ENCODE measurements around the gene SRPK2.
"Not testable (repeated sequence)": the region's sequence is repeated elsewhere in the genome, so short reads cannot be mapped to it uniquely, and the experiment has no call there.

Gene SRPK2

DNA sequence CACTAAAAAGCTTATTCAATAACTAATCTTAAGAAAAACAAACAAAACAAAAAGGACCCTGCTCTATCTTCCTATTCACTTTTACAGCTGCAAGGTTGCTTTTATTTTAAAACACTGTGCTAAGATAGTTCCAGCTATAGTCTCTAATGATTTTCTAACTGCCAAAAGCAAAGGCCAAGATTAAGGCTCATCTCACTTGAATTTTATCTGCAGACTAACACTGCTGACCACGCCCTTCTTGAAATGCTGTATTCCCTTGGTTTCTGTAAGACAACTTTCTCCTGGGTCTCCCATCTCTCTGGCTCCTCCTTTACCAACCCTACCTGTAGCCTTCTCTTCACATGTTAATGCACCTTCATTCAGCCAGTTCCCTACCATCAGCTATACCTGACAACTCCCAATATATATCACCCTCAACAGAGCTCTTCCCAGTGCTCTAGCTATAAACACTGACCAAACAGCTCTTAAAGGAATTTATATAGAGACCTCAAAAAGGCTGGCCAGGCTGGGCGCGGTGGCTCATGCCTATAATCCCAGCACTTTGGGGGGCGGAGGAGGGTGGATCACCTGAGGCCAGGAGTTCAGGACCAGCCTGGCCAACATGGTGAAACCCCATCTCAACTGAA lies 11.7 kb downstream of the SRPK2 start:
- DNase-seq (ENCODE audit: low read depth), result no peak

DNA sequence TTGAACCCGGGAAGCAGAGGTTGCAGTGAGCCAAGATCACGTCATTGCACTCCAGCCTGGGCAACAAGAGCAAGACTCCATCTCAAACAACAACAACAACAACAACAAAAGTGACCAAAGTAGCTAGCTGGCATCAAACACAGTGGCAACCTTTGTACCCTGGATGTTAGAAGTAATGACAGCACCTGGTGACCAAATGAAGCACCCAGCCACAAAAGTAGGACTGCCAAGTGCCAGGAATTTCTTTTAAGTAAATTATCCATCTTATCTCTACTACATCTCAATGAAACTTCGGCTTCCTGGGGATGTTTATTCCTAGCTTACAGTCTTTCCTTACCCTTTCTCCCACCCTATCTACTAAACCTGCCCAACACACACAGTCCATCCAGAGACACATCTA lies 18.8 kb downstream of the SRPK2 start:
- no peak for DNase-seq (ENCODE audit: low read depth)

DNA sequence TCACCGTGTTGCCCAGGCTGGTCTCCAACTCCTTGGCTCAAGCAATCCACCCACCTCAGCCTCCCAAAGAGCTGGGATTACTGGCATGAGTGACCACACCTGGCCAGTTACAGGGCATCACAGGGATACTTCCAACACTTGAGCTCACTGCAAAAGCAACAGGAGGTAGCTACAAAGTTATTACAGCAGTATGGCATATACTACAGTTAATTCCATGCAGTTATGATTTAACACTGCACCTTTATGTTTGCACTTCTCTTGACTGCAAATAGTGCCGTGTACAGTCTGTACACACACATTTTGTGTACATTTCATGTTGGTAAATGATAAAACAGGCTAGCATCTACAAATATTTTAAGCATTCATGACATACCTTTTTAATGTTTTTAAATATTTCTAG lies 21.3 kb downstream of the SRPK2 start:
- DNase-seq (ENCODE audit: low read depth), result no peak

DNA sequence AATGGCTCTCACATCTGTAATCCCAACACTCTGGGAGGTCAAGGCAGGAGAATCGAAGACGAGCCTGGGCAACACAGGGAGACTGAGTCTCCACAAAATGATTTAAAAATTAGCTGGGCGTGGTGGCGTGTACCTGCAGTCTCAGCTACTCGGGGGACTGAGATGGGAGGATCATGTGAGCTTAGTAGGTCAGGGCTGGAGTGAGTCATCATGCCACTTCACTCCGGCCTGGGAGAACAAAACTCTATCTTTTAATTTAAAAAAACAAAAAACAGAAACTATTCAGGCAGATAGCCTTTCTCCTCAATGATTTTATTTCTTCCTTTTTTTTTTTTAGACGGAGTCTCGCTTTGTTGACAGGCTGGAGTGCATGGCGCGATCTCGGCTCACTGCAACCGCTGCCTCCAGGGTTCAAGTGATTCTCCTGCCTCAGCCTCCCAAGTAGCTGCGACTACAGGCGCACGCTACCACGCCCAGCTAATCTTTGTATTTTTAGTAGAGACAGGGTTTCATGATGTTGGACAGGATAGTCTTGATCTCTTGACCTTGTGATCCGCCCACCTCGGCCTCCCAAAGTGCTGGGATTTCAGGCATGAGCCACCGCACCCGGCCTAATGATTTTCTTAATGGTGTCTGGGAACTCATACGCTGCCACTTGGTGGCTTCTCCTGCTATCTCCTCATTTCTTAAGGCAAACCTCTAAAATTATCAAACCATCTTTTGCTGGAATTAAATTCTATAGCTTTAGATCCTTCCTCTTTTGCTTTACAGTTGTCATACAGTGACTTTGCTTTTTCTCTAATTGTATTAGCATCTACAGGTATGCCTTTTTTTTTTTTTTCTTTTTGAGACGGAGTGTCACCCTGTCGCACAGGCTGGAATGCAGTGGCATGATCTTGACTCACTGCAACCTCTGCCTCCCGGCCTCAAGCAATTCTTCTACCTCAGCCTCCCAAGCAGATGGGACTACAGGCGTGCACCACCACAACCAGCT lies 22.9 kb downstream of the SRPK2 start:
- peak; percentile 23 for DNase-seq (ENCODE audit: low read depth)

DNA sequence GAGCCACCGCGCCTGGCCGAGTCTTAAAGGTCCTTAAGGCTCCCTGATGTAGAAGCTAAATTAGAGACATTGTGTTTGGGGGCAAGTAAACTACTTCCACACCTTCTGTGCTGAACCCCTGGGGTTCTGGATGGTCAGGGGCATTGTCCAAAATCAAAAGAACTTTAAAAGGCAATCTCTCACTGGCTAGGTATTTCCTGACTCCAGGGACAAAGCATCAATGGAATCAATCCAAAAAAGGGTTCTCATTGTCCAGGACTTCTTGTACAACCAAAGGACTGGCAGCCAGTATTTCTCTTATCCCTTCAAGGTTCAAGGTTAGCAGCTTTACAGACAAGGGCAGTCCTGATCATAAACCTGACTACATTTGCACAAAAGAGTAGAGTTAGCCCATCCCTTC lies 24.0 kb downstream of the SRPK2 start:
- DNase-seq (ENCODE audit: low read depth), result no peak

DNA sequence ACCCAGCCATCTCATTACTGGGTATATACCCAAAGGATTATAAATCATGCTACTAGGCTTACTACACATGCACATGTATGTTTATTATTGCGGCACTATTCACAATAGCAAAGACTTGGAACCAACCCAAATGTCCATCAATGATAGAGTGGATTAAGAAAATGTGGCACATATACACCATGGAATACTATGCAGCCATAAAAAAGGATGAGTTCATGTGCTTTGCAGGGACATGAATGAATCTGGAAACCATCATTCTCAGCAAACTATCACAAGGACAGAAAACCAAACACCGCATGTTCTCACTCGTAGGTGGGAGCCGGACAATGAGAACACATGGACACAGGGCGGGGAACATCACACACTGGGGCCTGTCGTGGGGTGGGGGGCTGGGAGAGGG lies 25.1 kb downstream of the SRPK2 start:
- not testable (repeated sequence) for DNase-seq (ENCODE audit: low read depth)

DNA sequence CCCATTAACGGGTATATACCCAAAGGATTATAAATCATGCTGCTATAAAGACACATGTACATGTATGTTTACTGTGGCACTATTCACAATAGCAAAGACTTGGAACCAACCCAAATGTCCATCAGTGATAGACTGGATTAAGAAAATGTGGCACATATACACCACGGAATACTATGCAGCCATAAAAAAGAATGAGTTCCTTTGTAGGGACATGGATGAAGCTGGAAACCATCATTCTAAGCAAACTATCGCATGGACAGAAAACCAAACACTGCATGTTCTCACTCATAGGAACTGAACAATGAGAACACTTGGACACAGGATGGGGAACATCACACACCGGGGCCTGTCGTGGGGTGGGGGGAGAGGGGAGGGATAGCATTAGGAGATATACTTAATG lies 26.0 kb downstream of the SRPK2 start:
- not testable (repeated sequence) for DNase-seq (ENCODE audit: low read depth)

DNA sequence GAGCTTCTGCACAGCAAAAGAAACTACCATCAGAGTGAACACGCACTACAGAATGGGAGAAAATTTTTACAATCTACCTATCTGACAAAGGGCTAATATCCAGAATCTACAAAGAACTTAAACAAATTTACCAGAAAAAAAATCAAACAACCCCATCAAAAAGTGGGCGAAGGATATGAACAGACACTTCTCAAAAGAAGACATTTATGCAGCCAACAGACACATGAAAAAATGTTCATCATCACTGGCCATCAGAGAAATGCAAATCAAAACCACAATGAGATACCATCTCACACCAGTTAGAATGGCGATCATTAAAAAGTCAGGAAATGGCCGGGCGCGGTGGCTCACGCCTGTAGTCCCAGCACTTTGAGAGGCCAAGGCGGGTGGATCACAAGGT lies 26.7 kb downstream of the SRPK2 start:
- DNase-seq (ENCODE audit: low read depth), result not testable (repeated sequence)

DNA sequence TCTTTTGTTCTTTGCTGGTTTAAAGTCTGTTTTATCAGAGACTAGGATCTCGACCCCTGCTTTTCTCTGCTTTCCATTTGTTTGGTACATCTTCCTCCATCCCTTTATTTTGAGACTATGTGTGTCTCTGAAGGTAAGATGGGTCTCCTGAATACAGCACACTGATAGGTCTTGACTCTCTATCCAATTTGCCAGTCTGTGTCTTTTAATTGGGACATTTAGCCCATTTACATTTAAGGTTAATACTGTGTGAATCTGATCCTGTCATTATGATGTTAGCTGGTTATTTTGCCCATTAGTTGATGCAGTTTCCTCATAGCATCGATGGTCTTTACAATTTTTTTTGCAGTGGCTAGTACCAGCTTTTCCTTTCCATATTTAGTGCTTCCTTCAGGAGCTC lies 28.6 kb downstream of the SRPK2 start:
- DNase-seq (ENCODE audit: low read depth), result not testable (repeated sequence)

DNA sequence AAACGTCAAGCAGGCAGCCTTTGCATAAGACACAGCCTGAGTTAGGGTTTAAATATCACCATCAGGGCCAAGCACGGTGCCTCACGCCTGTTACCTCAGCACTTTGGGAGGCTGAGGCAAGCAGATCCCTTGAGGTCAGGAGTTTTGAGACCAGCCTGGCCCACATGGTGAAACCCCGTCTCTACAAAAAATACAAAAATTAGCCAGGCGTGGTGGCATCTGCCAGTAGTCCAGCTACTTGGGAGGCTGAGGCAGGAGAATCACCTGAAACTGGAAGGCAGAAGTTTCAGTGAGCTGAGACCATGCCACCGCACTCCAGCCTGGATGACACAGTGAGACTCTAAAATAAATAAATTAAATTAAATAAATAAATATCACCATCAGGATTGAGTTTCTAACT lies 33.0 kb downstream of the SRPK2 start:
- no peak for DNase-seq (ENCODE audit: low read depth)

DNA sequence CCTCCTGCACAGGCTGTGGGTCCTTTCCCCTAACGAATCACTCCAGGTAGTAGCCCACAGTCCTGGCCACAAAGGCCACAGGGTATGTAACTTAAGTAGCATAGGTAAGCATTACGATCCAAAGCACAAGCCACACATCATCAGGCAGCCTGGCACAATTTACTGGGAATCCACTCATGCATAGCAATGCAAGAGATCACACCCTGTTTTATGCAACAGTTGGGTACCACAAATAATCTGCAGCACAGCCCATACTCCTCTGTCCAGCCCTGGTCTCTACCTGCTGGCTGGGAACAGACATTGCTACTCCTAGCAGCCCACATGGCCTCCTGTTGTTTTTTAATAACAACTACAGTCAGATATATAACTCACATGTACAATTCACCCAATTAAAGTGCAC lies 34.3 kb downstream of the SRPK2 start:
- DNase-seq (ENCODE audit: low read depth), result no peak

DNA sequence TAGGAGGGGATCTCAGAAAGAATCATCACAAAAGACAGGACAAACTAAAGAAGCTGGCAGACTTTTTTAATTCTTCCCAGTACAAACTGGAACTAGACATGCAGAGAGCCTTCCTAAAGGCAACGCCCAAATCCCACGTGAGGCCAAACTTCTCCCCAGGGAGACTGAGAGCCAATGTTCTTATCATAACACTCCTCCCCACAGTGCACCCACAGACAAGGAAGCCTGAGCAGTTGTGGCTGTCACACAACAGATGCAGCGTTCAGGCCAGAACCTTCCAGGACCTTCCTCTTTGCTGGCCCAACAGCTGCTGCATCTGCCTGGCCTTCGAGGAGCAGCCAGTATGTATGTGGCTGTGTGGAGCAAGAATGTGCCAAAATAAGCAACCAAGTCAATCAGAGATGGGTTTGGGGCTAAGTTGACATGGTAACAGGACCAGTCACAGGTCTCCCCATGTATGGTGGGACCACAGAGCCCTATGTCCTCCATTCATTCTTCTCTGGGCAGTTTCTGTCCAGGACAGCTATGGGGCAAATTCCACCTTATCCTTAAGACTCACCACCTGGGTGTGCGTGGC lies 34.9 kb downstream of the SRPK2 start:
- no peak for DNase-seq (ENCODE audit: low read depth)

DNA sequence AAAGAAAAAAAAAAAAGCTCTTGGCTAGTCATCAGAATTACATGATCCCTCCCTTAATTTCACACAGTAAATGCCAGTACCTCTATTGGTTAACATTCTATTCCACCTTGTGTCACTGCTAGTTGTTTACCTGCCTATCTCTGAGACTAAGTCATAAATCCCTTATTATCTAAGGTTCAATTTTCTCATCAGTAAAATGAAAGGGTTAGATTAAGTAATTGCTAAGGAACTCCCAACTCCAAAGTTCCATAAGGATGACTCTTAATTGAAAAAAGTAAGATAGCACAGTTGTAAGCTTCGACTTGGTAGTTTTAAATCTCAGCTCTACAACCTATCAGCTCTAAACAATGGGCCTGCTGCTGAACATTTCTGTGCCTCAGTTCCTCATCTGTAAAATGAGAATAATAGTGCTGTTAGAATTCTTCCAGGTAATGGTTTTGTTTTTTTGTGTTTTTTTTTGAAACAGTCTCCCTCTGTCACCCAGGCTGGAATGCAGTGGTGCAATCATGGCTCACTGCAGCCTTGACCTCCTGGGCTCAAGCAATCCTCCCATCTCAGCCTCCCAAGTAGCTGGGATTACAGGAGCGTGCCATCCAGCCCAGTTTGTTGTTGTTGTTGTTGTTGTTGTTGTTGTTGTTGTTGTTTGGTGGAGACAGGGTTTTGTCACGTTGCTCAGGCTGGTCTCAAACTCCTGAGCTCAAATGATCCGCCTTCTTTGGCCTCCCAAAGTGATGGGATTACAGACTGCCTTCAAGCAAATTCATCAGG lies 35.6 kb downstream of the SRPK2 start:
- peak; percentile 46 for DNase-seq (ENCODE audit: low read depth)

DNA sequence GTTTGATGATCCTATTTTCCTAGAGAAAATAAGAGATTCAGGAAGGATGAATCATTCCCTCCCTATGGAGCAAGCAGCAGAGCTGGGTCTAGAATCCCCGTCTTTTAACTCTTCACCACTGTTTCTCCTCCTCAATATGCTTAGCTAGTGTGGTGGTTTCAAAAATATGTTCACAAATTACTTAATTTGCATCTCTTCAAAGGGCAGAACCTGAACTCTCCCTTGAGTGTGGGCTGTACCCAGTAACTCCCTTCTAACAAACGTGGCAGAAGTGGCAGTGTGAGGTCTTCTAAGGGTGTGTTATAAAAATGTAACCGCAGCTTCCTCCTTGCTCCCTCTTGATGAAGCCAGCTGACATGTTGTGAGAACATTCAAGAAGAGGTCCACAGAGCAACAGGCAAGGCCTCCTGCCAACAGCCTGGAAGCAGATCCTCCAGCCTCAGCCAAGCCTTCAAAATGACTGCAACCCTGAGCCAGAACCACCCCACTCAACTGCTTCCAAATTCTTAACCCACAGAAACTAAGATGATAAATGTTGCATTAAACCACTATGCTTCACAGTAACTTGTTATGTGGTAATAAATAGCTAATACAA lies 36.6 kb downstream of the SRPK2 start:
- DNase-seq (ENCODE audit: low read depth), result peak; percentile 93

DNA sequence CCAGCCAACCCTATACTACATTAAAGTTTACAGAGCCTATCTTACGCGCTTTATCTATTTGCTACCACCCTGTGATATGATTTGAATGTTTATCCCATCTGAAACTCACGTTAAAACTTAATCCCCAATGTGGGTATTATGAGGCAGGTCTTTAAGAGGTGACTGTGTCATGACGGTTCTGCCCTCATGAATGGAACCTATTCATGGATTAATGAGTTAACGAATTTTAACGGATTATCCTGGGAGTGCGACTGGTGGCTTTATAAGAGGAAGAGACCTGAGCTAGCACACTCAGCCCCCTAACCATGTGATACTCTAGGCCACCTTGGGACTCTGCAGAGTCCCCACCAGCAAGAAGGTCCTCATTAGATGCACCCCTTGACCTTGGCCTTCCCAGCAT lies 37.8 kb downstream of the SRPK2 start:
- DNase-seq (ENCODE audit: low read depth), result no peak

DNA sequence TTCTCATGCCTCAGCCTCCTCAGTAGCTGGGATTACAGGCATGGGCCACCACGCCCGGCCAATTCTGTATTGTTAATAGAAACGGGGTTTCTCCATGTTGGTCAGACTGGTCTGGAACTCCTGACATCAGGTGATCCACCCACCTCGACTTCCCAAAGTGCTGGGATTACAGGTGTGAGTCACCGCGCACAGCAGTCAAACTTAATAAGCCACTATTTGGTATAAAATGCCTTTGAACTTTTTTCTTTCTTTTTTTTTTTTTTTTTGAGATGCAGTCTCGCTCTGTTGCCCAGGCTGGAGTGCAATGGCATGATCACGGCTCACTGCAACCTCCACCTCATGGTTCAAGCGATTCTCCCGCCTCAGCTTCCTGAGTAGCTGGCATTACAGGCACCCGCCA lies 40.5 kb downstream of the SRPK2 start:
- DNase-seq (ENCODE audit: low read depth), result not testable (repeated sequence)

DNA sequence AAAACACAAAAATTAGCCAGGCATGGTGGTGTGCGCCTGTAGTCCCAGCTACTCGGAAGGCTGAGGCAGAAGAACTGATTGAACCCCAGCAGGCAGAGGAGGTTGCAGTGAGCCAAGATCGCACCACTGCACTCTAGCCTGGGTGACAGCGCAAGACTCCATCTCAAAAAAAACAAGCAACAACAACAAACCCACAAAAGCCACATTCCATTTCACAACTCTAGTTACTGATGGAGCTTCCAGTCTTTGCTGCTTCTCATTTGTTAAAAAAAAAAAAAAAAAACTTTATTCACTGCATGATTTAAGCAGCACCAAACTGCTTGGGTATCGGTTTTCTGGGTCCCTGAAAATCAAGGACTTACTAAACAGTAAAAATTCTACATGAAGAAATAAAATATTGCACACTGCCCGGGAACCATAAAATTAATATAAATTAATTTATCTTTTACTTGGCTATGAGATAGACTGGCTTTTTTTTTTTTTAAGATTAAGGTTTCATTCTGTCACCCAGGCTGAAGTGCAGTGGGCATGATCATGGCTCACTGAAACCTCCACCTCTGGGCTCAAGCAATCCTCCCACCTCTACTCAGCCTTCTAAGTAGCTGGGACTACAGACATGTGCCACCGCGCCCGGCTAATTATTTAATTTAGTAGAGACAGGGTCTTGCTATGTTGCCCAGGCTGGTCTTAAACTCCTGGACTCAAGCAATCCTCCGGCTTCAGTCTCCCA lies 42.0 kb downstream of the SRPK2 start:
- DNase-seq (ENCODE audit: low read depth), result peak; percentile 67

DNA sequence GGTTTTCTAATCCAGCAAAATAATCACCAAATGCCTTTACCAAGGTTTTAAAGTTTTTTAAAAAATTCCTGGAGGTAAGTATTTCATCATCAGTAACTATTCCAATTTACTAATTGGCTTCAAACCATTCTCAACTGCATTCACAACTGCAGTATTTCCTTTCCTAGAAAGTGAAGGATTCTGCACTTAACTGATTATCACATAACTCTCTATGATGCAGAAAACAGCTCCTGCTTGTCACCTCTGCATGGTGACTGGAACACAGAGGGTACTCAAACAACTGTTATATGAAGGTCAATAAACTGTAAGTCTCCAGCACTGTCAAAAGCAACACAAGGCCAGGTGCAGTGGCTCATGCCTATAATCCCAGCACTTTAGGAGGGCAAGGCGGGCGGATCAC lies 42.6 kb downstream of the SRPK2 start:
- DNase-seq (ENCODE audit: low read depth), result no peak

DNA sequence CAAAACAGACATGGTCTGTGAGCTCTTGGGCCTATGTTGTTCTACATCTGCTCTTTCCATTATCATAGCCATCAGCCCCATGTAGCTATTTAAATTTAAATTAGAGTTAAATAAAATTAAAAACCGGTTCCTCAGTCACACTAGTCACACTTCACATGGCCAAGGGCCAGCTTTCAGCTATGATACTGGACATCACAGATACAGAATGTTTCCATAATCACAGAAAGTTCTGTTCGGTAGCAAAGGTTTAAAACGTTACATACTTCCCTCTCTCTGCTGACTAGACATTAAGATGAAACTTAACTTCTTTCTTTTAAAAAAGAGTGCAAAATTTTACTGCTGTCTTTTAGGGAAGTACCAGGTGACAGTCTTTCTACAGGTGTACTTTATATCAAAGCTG lies 43.0 kb downstream of the SRPK2 start:
- DNase-seq (ENCODE audit: low read depth), result no peak

DNA sequence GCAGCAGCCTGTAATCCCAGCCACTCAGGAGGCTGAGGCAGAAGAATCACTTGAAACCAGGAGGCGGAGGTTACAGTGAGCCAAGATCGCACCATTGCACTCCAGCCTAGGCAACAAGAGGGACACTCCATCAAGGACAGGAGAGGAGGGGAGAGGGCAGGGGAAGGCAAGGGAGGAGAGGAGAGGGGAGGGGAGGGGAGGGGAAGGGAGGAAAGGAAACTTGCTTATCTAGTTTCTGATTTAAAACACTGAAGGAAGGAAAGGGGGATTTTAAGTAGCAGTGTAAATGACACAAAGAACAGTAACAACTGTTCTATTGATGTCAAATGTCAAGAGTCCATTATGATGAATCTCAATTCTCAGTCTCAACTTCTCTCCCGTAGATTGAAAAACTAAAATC lies 43.7 kb downstream of the SRPK2 start:
- DNase-seq (ENCODE audit: low read depth), result no peak

All from amniotic epithelial cell (primary cell).